H9 (cell line): Measurements from ENCODE around the gene DTYMK. TPM values are rescaled to one million over a fixed set of nuclear protein-coding genes. Genes with fewer than 3 reads are reported as not detected.

Experiments
- DNase-seq: peaks from one replicate; pipeline ENCODE4 v3.0.0-alpha.2; 2017
- H2AFZ ChIP-seq: one replicate; pipeline ENCODE4 v1.6.1; 2013; ENCODE audit warnings: mild to moderate bottlenecking, low read length, control low read depth, moderate library complexity
- H2AK5ac ChIP-seq: 2 replicates; pipeline ENCODE4 v1.6.1; 2013; ENCODE audit warnings: low read length, control low read depth, mixed read lengths; ENCODE audit not compliant: insufficient read length
- H2BK120ac ChIP-seq: one replicate; pipeline ENCODE4 v1.6.1; 2013; ENCODE audit warnings: low read depth, mild to moderate bottlenecking, low read length, control low read depth, inconsistent platforms; ENCODE audit not compliant: poor library complexity, severe bottlenecking
- H2BK12ac ChIP-seq: 2 replicates; pipeline ENCODE4 v1.6.1; 2013; ENCODE audit warnings: low read length, control low read depth, mixed read lengths, low read depth; ENCODE audit not compliant: insufficient read length
- H2BK15ac ChIP-seq: 2 replicates; pipeline ENCODE4 v1.6.1; 2013; ENCODE audit warnings: low read depth, low read length, control low read depth
- H2BK20ac ChIP-seq: one replicate; pipeline ENCODE4 v1.6.1; 2013; ENCODE audit warnings: low read depth, mild to moderate bottlenecking, low read length, control low read depth, inconsistent platforms; ENCODE audit not compliant: poor library complexity, severe bottlenecking
- H2BK5ac ChIP-seq: 2 replicates; pipeline ENCODE4 v1.6.1; 2013; ENCODE audit warnings: low read length, control low read depth, mixed read lengths; ENCODE audit not compliant: insufficient read length
- H3K14ac ChIP-seq: 2 replicates; pipeline ENCODE4 v1.6.1; 2013; ENCODE audit warnings: low read length, control low read depth; ENCODE audit not compliant: insufficient read depth
- H3K18ac ChIP-seq: 2 replicates; pipeline ENCODE4 v1.6.1; 2013; ENCODE audit warnings: low read depth, mild to moderate bottlenecking, mixed read lengths, low read length, control low read depth; ENCODE audit not compliant: insufficient read length
- H3K23ac ChIP-seq: 2 replicates; pipeline ENCODE4 v1.6.1; 2013; ENCODE audit warnings: low read length, control low read depth, mixed read lengths, low read depth; ENCODE audit not compliant: insufficient read length
- H3K23me2 ChIP-seq: 2 replicates; pipeline ENCODE4 v1.6.1; 2013; ENCODE audit warnings: low read depth, mild to moderate bottlenecking, mixed read lengths, low read length, control low read depth; ENCODE audit not compliant: insufficient read length, poor library complexity, severe bottlenecking
- H3K27ac ChIP-seq: 2 replicates; pipeline ENCODE4 v1.5.1; 2013; ENCODE audit warnings: low read length, control low read depth, mixed read lengths, low read depth; ENCODE audit not compliant: insufficient read length
- H3K27me3 ChIP-seq: 2 replicates; pipeline ENCODE4 v1.6.1; 2013; ENCODE audit warnings: low read length, control low read depth, inconsistent platforms; ENCODE audit not compliant: insufficient read depth
- H3K4ac ChIP-seq: 2 replicates; pipeline ENCODE4 v1.6.1; 2013; ENCODE audit warnings: low read depth, mild to moderate bottlenecking, control low read depth, inconsistent platforms, low read length, moderate library complexity
- H3K4me1 ChIP-seq: 2 replicates; pipeline ENCODE4 v1.6.1; 2013; ENCODE audit warnings: low read length, control low read depth, inconsistent platforms; ENCODE audit not compliant: insufficient read depth
- H3K4me2 ChIP-seq: 2 replicates; pipeline ENCODE4 v1.6.1; 2013; ENCODE audit warnings: low read length, control low read depth, mixed read lengths; ENCODE audit not compliant: insufficient read length, insufficient read depth
- H3K56ac ChIP-seq: 2 replicates; pipeline ENCODE4 v1.6.1; 2013; ENCODE audit warnings: low read depth, mild to moderate bottlenecking, mixed read lengths, low read length, control low read depth; ENCODE audit not compliant: insufficient read length
- H3K79me1 ChIP-seq: 2 replicates; pipeline ENCODE4 v1.6.1; 2013; ENCODE audit warnings: low read depth, mild to moderate bottlenecking, moderate library complexity, low read length, control low read depth, inconsistent platforms; ENCODE audit not compliant: insufficient read depth, poor library complexity, severe bottlenecking
- H3K79me2 ChIP-seq: 2 replicates; pipeline ENCODE4 v1.6.1; 2013; ENCODE audit warnings: low read length, control low read depth, inconsistent platforms; ENCODE audit not compliant: insufficient read depth
- H3K9ac ChIP-seq: 2 replicates; pipeline ENCODE4 v1.6.1; 2013; ENCODE audit warnings: low read length, control low read depth, mixed read lengths; ENCODE audit not compliant: insufficient read length; ENCODE audit errors: extremely low read depth
- H3K9me3 ChIP-seq: one replicate; pipeline ENCODE4 v1.6.1; 2013; ENCODE audit warnings: low read depth, low read length, inconsistent platforms; ENCODE audit not compliant: control insufficient read depth
- H3T11ph ChIP-seq: one replicate; pipeline ENCODE4 v1.6.1; 2013; ENCODE audit warnings: mild to moderate bottlenecking, low read length, control low read depth, inconsistent platforms
- H4K20me1 ChIP-seq: one replicate; pipeline ENCODE4 v1.6.1; 2013; ENCODE audit not compliant: control insufficient read depth, insufficient read length, insufficient read depth
- H4K5ac ChIP-seq: 2 replicates; pipeline ENCODE4 v1.6.1; 2013; ENCODE audit warnings: low read depth, mild to moderate bottlenecking, mixed read lengths, low read length, control low read depth; ENCODE audit not compliant: insufficient read length
- H4K8ac ChIP-seq: replicated peaks from 2 replicates; pipeline ENCODE4 v1.6.1; 2013; ENCODE audit warnings: low read length, control low read depth, mixed read lengths, low read depth; ENCODE audit not compliant: insufficient read length
- H4K91ac ChIP-seq: 2 replicates; pipeline ENCODE4 v1.6.1; 2013; ENCODE audit warnings: low read depth, mild to moderate bottlenecking, moderate library complexity, mixed read lengths, low read length, control low read depth; ENCODE audit not compliant: insufficient read length
- H3K27ac Mint-ChIP-seq, 3 experiments: 2 replicates in 2 of 3; 3 replicates in 1 of 3; pipeline ENCODE4 v1.8.0; 2020 to 2021; ENCODE audit warnings: mixed read lengths in 3 of 3, mild to moderate bottlenecking in 1 of 3, moderate library complexity in 1 of 3
- H3K27me3 Mint-ChIP-seq: 2 replicates; pipeline ENCODE4 v1.8.0; 2021; ENCODE audit warnings: low read depth, mild to moderate bottlenecking, moderate library complexity, mixed read lengths
- H3K36me3 Mint-ChIP-seq, 3 experiments: 2 replicates in 2 of 3; 3 replicates in 1 of 3; pipeline ENCODE4 v1.8.0; 2020 to 2021; ENCODE audit warnings: low read depth in 3 of 3, mixed read lengths in 3 of 3; ENCODE audit not compliant: insufficient read depth in 1 of 3
- H3K4me1 Mint-ChIP-seq, 2 experiments: 2 replicates each; pipeline ENCODE4 v1.8.0; 2020; ENCODE audit warnings: mixed read lengths in 2 of 2
- H3K4me3 Mint-ChIP-seq, 2 experiments: 2 replicates in 1 of 2; 3 replicates in 1 of 2; pipeline ENCODE4 v1.8.0; 2020 to 2021; ENCODE audit warnings: mild to moderate bottlenecking in 2 of 2, mixed read lengths in 2 of 2, moderate library complexity in 1 of 2
- H3K9me3 Mint-ChIP-seq, 2 experiments: 2 replicates in 1 of 2; 3 replicates in 1 of 2; pipeline ENCODE4 v1.8.0; 2020; ENCODE audit warnings: mild to moderate bottlenecking in 2 of 2, mixed read lengths in 2 of 2, moderate library complexity in 1 of 2
- CTCF ChIP-seq: fragments of 200-600 bp; sonication (generic); conservative IDR thresholded peaks from 3 replicates; pipeline ENCODE4 v1.8.0; 2021; ENCODE audit warnings: antibody characterized with exemption, mild to moderate bottlenecking
- WGBS: extraction: QIAGEN DNeasy Blood & Tissue Kit; methylation state at CpG from one replicate; pipeline ENCODE4 v1.1.7; 2013; ENCODE audit warnings: missing lambda C conversion rate, low lambda C conversion rate, mixed read lengths; ENCODE audit not compliant: insufficient read length; ENCODE audit errors: extremely low coverage; 5-methylcytosine and 5-hydroxymethylcytosine counted together
- total RNA-seq: library from RNA; stranded (reverse); gene quantifications from 2 replicates; pipeline ENCODE4 v1.2.1, GENCODE V29; 2021

Gene DTYMK
- total RNA-seq, 1 experiment from 2014 or later = 76.0 TPM

- no peak overlapping the region for H2AFZ ChIP-seq
- no peak overlapping the region for H3K18ac ChIP-seq
- no peaks in the 10 kb centered on the region for H4K20me1 ChIP-seq
- no peak overlapping the region for H3K4me2 ChIP-seq
- H3K4ac ChIP-seq = no peak overlapping the region
- H3K9me3 ChIP-seq = no peaks in the 10 kb centered on the region
- H3K79me1 ChIP-seq = no peaks in the 10 kb centered on the region
- H3K79me2 ChIP-seq = no peaks in the 10 kb centered on the region
- no CpG with 5 or more reads among the region's 31 CpGs for WGBS
- no peaks in the 10 kb centered on the region for H3K4me1 ChIP-seq
- no peak overlapping the region for H2AK5ac ChIP-seq
- H4K8ac ChIP-seq = no peak overlapping the region
- Mint-ChIP-seq H3K27me3 (no peaks in the 10 kb centered on the region), H3K4me1 (peaks cover 0 to 2% of the 10 kb centered on the region in 2 experiments; a peak in 2 of 4 replicates), H3K27ac (0 out of 7 replicates have a peak overlapping the region, but pooled peaks of 1 of the 3 experiments have one; percentile 48), H3K9me3 (no peaks in the 10 kb centered on the region), H3K4me3 (no peak overlapping the region; a peak in 1 of 5 replicates), H3K36me3 (peaks cover 12 to 77% (median 60%) of the 10 kb centered on the region in 3 experiments; a peak in 6 of 7 replicates)
- H3K23me2 ChIP-seq = no peaks in the 10 kb centered on the region
- H3K56ac ChIP-seq = no peak overlapping the region
- H3K14ac ChIP-seq = no peak overlapping the region
- H2BK12ac ChIP-seq = no peak overlapping the region
- no peak overlapping the region for H2BK15ac ChIP-seq
- no peak overlapping the region for H3K27ac ChIP-seq
- DNase-seq = no peak
- no peak overlapping the region for H4K5ac ChIP-seq
- H3K9ac ChIP-seq = no peak overlapping the region
- H3K27me3 ChIP-seq = no peaks in the 10 kb centered on the region
- TF ChIP-seq CTCF = no peak
- no peak overlapping the region for H2BK20ac ChIP-seq
- no peak overlapping the region for H2BK120ac ChIP-seq
- H3T11ph ChIP-seq = no peak overlapping the region
- no peak overlapping the region for H4K91ac ChIP-seq
- no peak overlapping the region for H2BK5ac ChIP-seq
- H3K23ac ChIP-seq = no peak overlapping the region
Observed at GRCh38 chr2:241671457-241672240, 15.0 kb downstream of the DTYMK start.
